ENCODE results near the gene CTBP1. TPM values are rescaled to one million over a fixed set of nuclear protein-coding genes. Genes with fewer than 3 reads are reported as not detected.

The CTBP1 gene
- total RNA-seq, 1 donor from 2014 or later, result 268 TPM

GRCh38 chr4:1283711-1284110, 34.8 kb upstream of the CTBP1 start:
- DNase-seq, result no peak

- DNase-seq, result no peak
These were observed 30.3 kb upstream of the CTBP1 start for GRCh38 chr4:1279253-1279652.

GRCh38 chr4:1277667-1278665, 29.0 kb upstream of the CTBP1 start:
- DNase-seq, result no peak

GRCh38 chr4:1276984-1277383, 28.1 kb upstream of the CTBP1 start:
- DNase-seq, result no peak

GRCh38 chr4:1274871-1275270, 25.9 kb upstream of the CTBP1 start:
- DNase-seq, result no peak

GRCh38 chr4:1271686-1272085, 22.8 kb upstream of the CTBP1 start:
- no peak for DNase-seq

- DNase-seq, result no peak
These were observed 20.3 kb upstream of the CTBP1 start for GRCh38 chr4:1269209-1269608.

- no peak for DNase-seq
These were observed 18.2 kb upstream of the CTBP1 start for GRCh38 chr4:1266881-1267763.

GRCh38 chr4:1265351-1265750, 16.4 kb upstream of the CTBP1 start:
- DNase-seq, result no peak

GRCh38 chr4:1264942-1265341, 16.0 kb upstream of the CTBP1 start:
- DNase-seq, result no peak

- DNase-seq, result no peak
These were observed 12.4 kb upstream of the CTBP1 start for GRCh38 chr4:1261107-1261928.

- DNase-seq, result peak; percentile 34
These were observed 11.6 kb upstream of the CTBP1 start for GRCh38 chr4:1260418-1261106.

GRCh38 chr4:1259966-1260365, 11.0 kb upstream of the CTBP1 start:
- DNase-seq, result no peak

- DNase-seq, result no peak
These were observed 9.5 kb upstream of the CTBP1 start for GRCh38 chr4:1258457-1258856.

- no peak for DNase-seq
These were observed 6.8 kb upstream of the CTBP1 start for GRCh38 chr4:1255699-1256098.

GRCh38 chr4:1255151-1255550, 6.2 kb upstream of the CTBP1 start:
- no peak for DNase-seq

- DNase-seq, result no peak
These were observed 4.9 kb upstream of the CTBP1 start for GRCh38 chr4:1253831-1254230.

- no peak for DNase-seq
These were observed 4.1 kb upstream of the CTBP1 start for GRCh38 chr4:1252928-1253492.

GRCh38 chr4:1251773-1252066, 2.8 kb upstream of the CTBP1 start:
- DNase-seq, result no peak

GRCh38 chr4:1250921-1251772, 2.2 kb upstream of the CTBP1 start:
- no peak for DNase-seq

- DNase-seq, result no peak
These were observed 1.5 kb upstream of the CTBP1 start for GRCh38 chr4:1250527-1250812.

Data from dermis blood vessel endothelial cell (primary cell).